HG03469 (cell line): Measurements from ENCODE around the gene CEP135.

Experiments used
- ATAC-seq: cut with Tn5 transposase; IDR thresholded peaks from one replicate; pipeline ENCODE4 v1.9.1; 2021; ENCODE audit warnings: mild to moderate bottlenecking, moderate library complexity, moderate number of reproducible peaks; ENCODE audit not compliant: unreplicated experiment

The CEP135 gene

GRCh38 chr4:56007154-56007553 lies 58.4 kb downstream of the CEP135 start:
- no peak for ATAC-seq

- ATAC-seq: no peak
Measured at GRCh38 chr4:56008206-56008605, 59.5 kb downstream of the CEP135 start.

GRCh38 chr4:56026596-56026995 lies 77.9 kb downstream of the CEP135 start:
- ATAC-seq: no peak

GRCh38 chr4:56028165-56028564 lies 79.4 kb downstream of the CEP135 start:
- no peak for ATAC-seq

- no peak for ATAC-seq
Measured at GRCh38 chr4:56038487-56039162, 89.9 kb downstream of the CEP135 start.

GRCh38 chr4:56040842-56041241 lies 92.1 kb downstream of the CEP135 start:
- no peak for ATAC-seq

- no peak for ATAC-seq
Measured at GRCh38 chr4:56042225-56042624, 93.5 kb downstream of the CEP135 start.

GRCh38 chr4:56048383-56048701 lies 99.6 kb downstream of the CEP135 start:
- ATAC-seq: no peak

GRCh38 chr4:56048702-56049431 lies 100.1 kb downstream of the CEP135 start:
- peak; percentile 92 for ATAC-seq

GRCh38 chr4:56050625-56051024 lies 101.9 kb downstream of the CEP135 start:
- no peak for ATAC-seq

GRCh38 chr4:56051029-56051709 lies 102.4 kb downstream of the CEP135 start:
- ATAC-seq: no peak

- ATAC-seq: no peak
Measured at GRCh38 chr4:56051710-56052075, 102.9 kb downstream of the CEP135 start.

GRCh38 chr4:56052481-56052880 lies 103.7 kb downstream of the CEP135 start:
- ATAC-seq: no peak

GRCh38 chr4:56052966-56053365 lies 104.2 kb downstream of the CEP135 start:
- no peak for ATAC-seq

GRCh38 chr4:56055027-56055977 lies 106.6 kb downstream of the CEP135 start:
- ATAC-seq: no peak

GRCh38 chr4:56055991-56056390 lies 107.2 kb downstream of the CEP135 start:
- no peak for ATAC-seq

- no peak for ATAC-seq
Measured at GRCh38 chr4:56058555-56058954, 109.8 kb downstream of the CEP135 start.

- no peak for ATAC-seq
Measured at GRCh38 chr4:56060036-56060435, 111.3 kb downstream of the CEP135 start.

- ATAC-seq: no peak
Measured at GRCh38 chr4:56062106-56062505, 113.4 kb downstream of the CEP135 start.

GRCh38 chr4:56062526-56063145 lies 113.9 kb downstream of the CEP135 start:
- no peak for ATAC-seq

- no peak for ATAC-seq
Measured at GRCh38 chr4:56066493-56066892, 117.7 kb downstream of the CEP135 start.
